Measurements from ENCODE around the gene RUNDC3A. TPM values are rescaled to one million over a fixed set of nuclear protein-coding genes. Genes with fewer than 3 reads are reported as not detected.
A peak's percentile ranks its signal among the peaks of the same experiment; 100 is the strongest.
"Not testable (repeated sequence)": the region's sequence is repeated elsewhere in the genome, so short reads cannot be mapped to it uniquely, and the experiment has no call there.

RUNDC3A gene
- total RNA-seq, 1 experiment from 2014 or later, result not detected

GRCh38 chr17:44359458-44360143 lies 51.2 kb downstream of the RUNDC3A start:
- DNase-seq, result no peak
- H3K27me3 ChIP-seq, result peaks cover 5% of the 10 kb centered on the region
- no peak overlapping the region for H3K4me3 ChIP-seq
- no peaks in the 10 kb centered on the region for H3K36me3 ChIP-seq
- H3K9me3 ChIP-seq, result no peaks in the 10 kb centered on the region

- no peaks in the 10 kb centered on the region for H3K9me3 ChIP-seq
- peaks cover 8% of the 10 kb centered on the region for H3K27me3 ChIP-seq
- H3K36me3 ChIP-seq, result no peaks in the 10 kb centered on the region
- no peak overlapping the region for H3K4me3 ChIP-seq
- no peak for DNase-seq
These were observed 51.7 kb downstream of the RUNDC3A start for GRCh38 chr17:44360144-44360533.

- Histone ChIP-seq H3K9me3 (no peaks in the 10 kb centered on the region), H3K36me3 (no peaks in the 10 kb centered on the region), H3K27me3 (peaks cover 15% of the 10 kb centered on the region), H3K4me3 (no peak overlapping the region)
- DNase-seq, result no peak
These were observed 52.4 kb downstream of the RUNDC3A start for GRCh38 chr17:44360826-44361225.

- no peaks in the 10 kb centered on the region for H3K9me3 ChIP-seq
- peaks cover 22% of the 10 kb centered on the region for H3K27me3 ChIP-seq
- no peak overlapping the region for H3K4me3 ChIP-seq
- no peaks in the 10 kb centered on the region for H3K36me3 ChIP-seq
- DNase-seq, result no peak
These were observed 53.2 kb downstream of the RUNDC3A start for GRCh38 chr17:44361292-44362260.

- Histone ChIP-seq H3K36me3 (no peaks in the 10 kb centered on the region), H3K4me3 (no peak overlapping the region), H3K9me3 (no peaks in the 10 kb centered on the region), H3K27me3 (peaks cover 29% of the 10 kb centered on the region)
- DNase-seq, result no peak
These were observed 54.1 kb downstream of the RUNDC3A start for GRCh38 chr17:44362459-44362948.

- H3K36me3 ChIP-seq, result no peaks in the 10 kb centered on the region
- H3K27me3 ChIP-seq, result peaks cover 31% of the 10 kb centered on the region
- peak overlapping the region; percentile 58 for H3K4me3 ChIP-seq
- DNase-seq, result peak; percentile 36
- no peaks in the 10 kb centered on the region for H3K9me3 ChIP-seq
These were observed 54.7 kb downstream of the RUNDC3A start for GRCh38 chr17:44362949-44363612.

GRCh38 chr17:44363613-44364159 lies 55.3 kb downstream of the RUNDC3A start, which contains the start of gene FAM171A2:
Gene FAM171A2 (minus strand): TSS chr17:44363853. CDS start chr17:44363714, 139 bp downstream.
- Histone ChIP-seq H3K36me3 (no peaks in the 10 kb centered on the region), H3K4me3 (peak within 1 kb of the TSS; percentile 58), H3K9me3 (no peaks in the 10 kb centered on the region), H3K27me3 (peaks cover 31% of the 10 kb centered on the region)
- peak; percentile 65 for DNase-seq

GRCh38 chr17:44365051-44365450 lies 56.6 kb downstream of the RUNDC3A start:
- not testable (repeated sequence) for H3K4me3 ChIP-seq, DNase-seq, H3K9me3 ChIP-seq, H3K36me3 ChIP-seq
- peaks cover 31% of the 10 kb centered on the region for H3K27me3 ChIP-seq

- Histone ChIP-seq H3K9me3 (no peaks in the 10 kb centered on the region), H3K4me3 (no peak overlapping the region), H3K27me3 (peaks cover 31% of the 10 kb centered on the region), H3K36me3 (no peaks in the 10 kb centered on the region)
- no peak for DNase-seq
These were observed 59.0 kb downstream of the RUNDC3A start for GRCh38 chr17:44367231-44367979.

Other genes with a start within 250 kb of the RUNDC3A start
- 107 and 128 TPM in 2 replicates for gene LSM12, start 241.9 kb upstream of the RUNDC3A start, total RNA-seq (2014; rRNA removed; shearing (Covaris generic); ENCODE audit: low replicate concordance)
- 9.4 and 22.8 TPM in 2 replicates for gene G6PC3, start 237.9 kb upstream of the RUNDC3A start, total RNA-seq (2014; rRNA removed; shearing (Covaris generic); ENCODE audit: low replicate concordance)
- gene HDAC5, start 185.0 kb upstream of the RUNDC3A start, total RNA-seq (2014; rRNA removed; shearing (Covaris generic); ENCODE audit: low replicate concordance), result 31.9 and 50.4 TPM in 2 replicates
- 3.8 and 6.5 TPM in 2 replicates for gene HROB, start 166.7 kb upstream of the RUNDC3A start, total RNA-seq (2014; rRNA removed; shearing (Covaris generic); ENCODE audit: low replicate concordance)
- gene ASB16, start 137.9 kb upstream of the RUNDC3A start, total RNA-seq (2014; rRNA removed; shearing (Covaris generic); ENCODE audit: low replicate concordance), result not detected in 2 replicates
- 18.5 and 39.9 TPM in 2 replicates for gene TMUB2, start 121.6 kb upstream of the RUNDC3A start, total RNA-seq (2014; rRNA removed; shearing (Covaris generic); ENCODE audit: low replicate concordance)
- gene ATXN7L3, start 108.7 kb upstream of the RUNDC3A start, total RNA-seq (2014; rRNA removed; shearing (Covaris generic); ENCODE audit: low replicate concordance), result 37.0 and 53.2 TPM in 2 replicates
- 51.2 and 64.2 TPM in 2 replicates for gene UBTF, start 88.9 kb upstream of the RUNDC3A start, total RNA-seq (2014; rRNA removed; shearing (Covaris generic); ENCODE audit: low replicate concordance)
- not detected in 2 replicates for gene SLC4A1, start 40.5 kb upstream of the RUNDC3A start, total RNA-seq (2014; rRNA removed; shearing (Covaris generic); ENCODE audit: low replicate concordance)
- gene SLC25A39, start 16.2 kb downstream of the RUNDC3A start, total RNA-seq (2014; rRNA removed; shearing (Covaris generic); ENCODE audit: low replicate concordance), result 142 and 155 TPM in 2 replicates
- 109 and 170 TPM in 2 replicates for gene GRN, start 36.7 kb downstream of the RUNDC3A start, total RNA-seq (2014; rRNA removed; shearing (Covaris generic); ENCODE audit: low replicate concordance)
- 2.1 and 9.3 TPM in 2 replicates for gene FAM171A2, start 55.3 kb downstream of the RUNDC3A start, total RNA-seq (2014; rRNA removed; shearing (Covaris generic); ENCODE audit: low replicate concordance)
- not detected in 2 replicates for gene ITGA2B, start 81.0 kb downstream of the RUNDC3A start, total RNA-seq (2014; rRNA removed; shearing (Covaris generic); ENCODE audit: low replicate concordance)
- 5.2 and 5.5 TPM in 2 replicates for gene GPATCH8, start 194.8 kb downstream of the RUNDC3A start, total RNA-seq (2014; rRNA removed; shearing (Covaris generic); ENCODE audit: low replicate concordance)
- 29.6 and 46.3 TPM in 2 replicates for gene FZD2, start 248.9 kb downstream of the RUNDC3A start, total RNA-seq (2014; rRNA removed; shearing (Covaris generic); ENCODE audit: low replicate concordance)

Data from MG63 (cell line).